H1 (cell line): Measurements from ENCODE around the gene CCDC148. TPM values are rescaled to one million over a fixed set of nuclear protein-coding genes. Genes with fewer than 3 reads are reported as not detected.

ENCODE experiments used
- JUN ChIP-seq: IDR thresholded peaks from 2 replicates; pipeline ENCODE4 v1.6.1; 2011; ENCODE audit warnings: low read depth, mild to moderate bottlenecking, improper control_type of control experiment, low read length
- SIRT6 ChIP-seq: IDR thresholded peaks from one replicate; pipeline ENCODE4 v1.7.1; 2012; ENCODE audit warnings: low read length, inconsistent platforms
- polyA plus RNA-seq, 7 experiments: library from polyadenylated mRNA; depleted of rRNA in 3 of 7; stranded (reverse) in 5 of 7; unstranded in 2 of 7; fragments of >200 nt in 5 of 7; fragments of 200-250 nt in 2 of 7; gene quantifications; 1 replicate in 5 of 7; 2 replicates in 1 of 7; 4 replicates in 1 of 7; pipeline versions ENCODE4 v1.2.1 to v1.2.3, GENCODE V29; 2011 to 2013; ENCODE audit warnings: missing spikeins in 2 of 7, mixed read lengths in 2 of 7
- total RNA-seq: library from RNA; stranded (reverse); fragmentation: NEBNext Ultra II Directional; extraction: Animal tissue kit (Norgen Biotek cat#: 25700); gene quantifications from 2 replicates; pipeline ENCODE4 v1.2.1, GENCODE V29; 2021

Gene CCDC148
- total and polyA plus RNA-seq, 2 of the 8 experiments (the other 6 are each of a cell fraction or from before 2014, with no cell fraction given) = 0.45 to 1.3 TPM

DNA sequence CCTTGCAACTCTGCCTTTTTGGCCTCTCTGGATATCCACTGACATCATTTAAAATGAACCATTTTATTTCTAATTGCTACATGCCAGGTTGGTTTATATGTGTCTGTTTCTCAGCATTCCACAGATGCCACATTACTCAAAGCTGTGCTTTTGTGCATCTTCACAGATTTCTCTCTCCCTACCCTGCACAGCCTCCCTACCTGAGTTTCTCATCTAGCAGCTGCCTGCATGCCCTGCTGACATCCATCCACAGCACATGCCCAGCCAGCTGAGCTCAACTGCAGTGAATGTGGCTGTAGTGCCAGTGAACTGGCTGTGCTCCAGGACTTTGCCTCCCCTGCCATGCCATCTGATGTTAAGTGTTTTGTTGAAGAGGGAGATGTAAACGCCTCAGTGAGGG lies 44.7 kb upstream of the CCDC148 start (continued):
- TF ChIP-seq JUN (no peak), SIRT6 (no peak)
- TF ChIP-seq, all 59 proteins: peak for 0
